Neural cell (in vitro differentiated cells): ENCODE results near the gene TMEM106B.

ENCODE experiments used
- EZH2 ChIP-seq: fragments of 200-600, 300-800 bp; shearing (Covaris generic), sonication (generic); IDR thresholded peaks from 2 replicates; pipeline ENCODE4 v1.6.1; 2014; ENCODE audit warnings: antibody characterized with exemption, low read length, borderline replicate concordance, mild to moderate bottlenecking; ENCODE audit not compliant: insufficient read depth, poor library complexity, severe bottlenecking
- RAD21 ChIP-seq: fragments of 450-650 bp; conservative IDR thresholded peaks from 2 replicates; pipeline ENCODE4 v1.6.1; 2014; ENCODE audit warnings: antibody characterized with exemption, mild to moderate bottlenecking, moderate library complexity
- TF ChIP-seq, protein P1 (sequence below): fragments of 450-650 bp; IDR thresholded peaks from 2 replicates; pipeline ENCODE4 v1.5.1; 2014; ENCODE audit warnings: antibody characterized with exemption, mild to moderate bottlenecking, moderate library complexity; ENCODE audit not compliant: poor library complexity, severe bottlenecking

DNA sequence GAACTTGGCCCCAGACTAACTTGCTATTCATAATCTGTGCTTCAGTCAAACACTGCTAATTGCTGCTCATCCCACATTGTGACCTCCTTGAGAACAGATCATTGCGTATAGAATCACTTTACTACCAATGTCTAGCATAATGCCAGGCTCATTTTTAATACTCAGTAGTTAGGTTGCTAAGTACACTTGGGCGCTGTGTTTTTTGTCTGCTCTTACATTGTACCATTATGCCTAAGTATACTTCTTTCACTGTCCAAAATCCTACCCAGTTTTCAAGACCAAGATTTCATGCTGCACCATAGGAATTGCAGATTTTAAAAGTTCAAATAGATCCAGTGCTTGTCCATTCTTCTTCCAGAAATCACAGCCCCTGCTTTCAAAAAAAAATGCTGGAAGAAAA lies 32.8 kb upstream of the TMEM106B start:
- TF ChIP-seq EZH2: no peak
- TF ChIP-seq, protein P1, sequence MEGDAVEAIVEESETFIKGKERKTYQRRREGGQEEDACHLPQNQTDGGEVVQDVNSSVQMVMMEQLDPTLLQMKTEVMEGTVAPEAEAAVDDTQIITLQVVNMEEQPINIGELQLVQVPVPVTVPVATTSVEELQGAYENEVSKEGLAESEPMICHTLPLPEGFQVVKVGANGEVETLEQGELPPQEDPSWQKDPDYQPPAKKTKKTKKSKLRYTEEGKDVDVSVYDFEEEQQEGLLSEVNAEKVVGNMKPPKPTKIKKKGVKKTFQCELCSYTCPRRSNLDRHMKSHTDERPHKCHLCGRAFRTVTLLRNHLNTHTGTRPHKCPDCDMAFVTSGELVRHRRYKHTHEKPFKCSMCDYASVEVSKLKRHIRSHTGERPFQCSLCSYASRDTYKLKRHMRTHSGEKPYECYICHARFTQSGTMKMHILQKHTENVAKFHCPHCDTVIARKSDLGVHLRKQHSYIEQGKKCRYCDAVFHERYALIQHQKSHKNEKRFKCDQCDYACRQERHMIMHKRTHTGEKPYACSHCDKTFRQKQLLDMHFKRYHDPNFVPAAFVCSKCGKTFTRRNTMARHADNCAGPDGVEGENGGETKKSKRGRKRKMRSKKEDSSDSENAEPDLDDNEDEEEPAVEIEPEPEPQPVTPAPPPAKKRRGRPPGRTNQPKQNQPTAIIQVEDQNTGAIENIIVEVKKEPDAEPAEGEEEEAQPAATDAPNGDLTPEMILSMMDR: no peak
- no peak for TF ChIP-seq RAD21
